Lung (tissue), 12 donors: ENCODE data around the gene KIAA1755. TPM values are rescaled to one million over a fixed set of nuclear protein-coding genes. Genes with fewer than 3 reads are reported as not detected.

Experiments
- ATAC-seq: fragments of 200-7000 bp; cut with Tn5 transposase; one replicate; pipeline ENCODE4 v1.9.1; 2020; ENCODE audit warnings: moderate number of reproducible peaks; ENCODE audit not compliant: insufficient read depth, low FRiP score
- DNase-seq, 3 donors: peaks; one replicate each; pipeline ENCODE4 v3.0.0-alpha.2; 2013 to 2017
- H3K27ac ChIP-seq, 2 donors: one replicate each; pipeline ENCODE4 v1.5.1; 2013; ENCODE audit warnings: mild to moderate bottlenecking in 2 of 2, moderate library complexity in 2 of 2, control low read depth in 1 of 2, inconsistent platforms in 1 of 2, low read depth in 1 of 2, low read length in 1 of 2
- H3K27me3 ChIP-seq, 3 donors: one replicate each; pipeline ENCODE4 v1.5.1; 2013; ENCODE audit warnings: low read length in 2 of 3; ENCODE audit not compliant: control insufficient read depth in 3 of 3, insufficient read depth in 3 of 3
- H3K36me3 ChIP-seq, 4 donors: one replicate each; pipeline ENCODE4 v1.5.1; 2013; ENCODE audit warnings: low read length in 4 of 4, mild to moderate bottlenecking in 1 of 4, moderate library complexity in 1 of 4; ENCODE audit not compliant: control insufficient read depth in 4 of 4, insufficient read depth in 4 of 4
- H3K4me1 ChIP-seq, 5 donors: one replicate each; pipeline ENCODE4 v1.5.1; 2013; ENCODE audit warnings: low read length in 5 of 5, mild to moderate bottlenecking in 2 of 5, moderate library complexity in 1 of 5; ENCODE audit not compliant: control insufficient read depth in 5 of 5, insufficient read depth in 5 of 5
- H3K4me3 ChIP-seq: one replicate; pipeline ENCODE4 v1.5.1; 2013; ENCODE audit warnings: mild to moderate bottlenecking, control low read depth, moderate library complexity
- H3K9ac ChIP-seq, 2 donors: one replicate each; pipeline ENCODE4 v1.5.1; 2013; ENCODE audit warnings: low read length in 2 of 2, control low read depth in 1 of 2; ENCODE audit not compliant: insufficient read depth in 1 of 2
- H3K9me3 ChIP-seq, 4 donors: one replicate each; pipeline ENCODE4 v1.5.1; 2013; ENCODE audit warnings: low read length in 3 of 4, mild to moderate bottlenecking in 1 of 4, moderate library complexity in 1 of 4; ENCODE audit not compliant: control insufficient read depth in 4 of 4, insufficient read depth in 3 of 4
- WGBS, 2 donors: extraction: QIAGEN DNeasy Blood & Tissue Kit; methylation state at CpG; one replicate each; pipeline ENCODE4 v1.1.7; 2013; 5-methylcytosine and 5-hydroxymethylcytosine counted together
- polyA plus RNA-seq, 2 donors: library from polyadenylated mRNA; stranded (reverse); fragments of 200-250 nt; gene quantifications; one replicate each; pipeline ENCODE4 v1.2.1, GENCODE V29; 2013
- total RNA-seq, 2 donors: library from RNA; depleted of rRNA in 1 of 2; stranded (reverse); fragments of >200 nt in 1 of 2; gene quantifications; one replicate each; pipeline ENCODE4 v1.2.1, GENCODE V29; 2014 to 2021
- TF ChIP-seq, protein P1 (sequence below): IDR thresholded peaks from 2 replicates; pipeline ENCODE4 v1.5.1; 2012; ENCODE audit warnings: mild to moderate bottlenecking; ENCODE audit errors: control extremely low read depth, extremely low read depth
- donor health status: control.
- donor health status: control.
- donor health status: Bipolar disorder and iron deficiency.
- donor health status: healthy.
- donor health status: DM: yes; HTN: yes; CAD: no.

Gene KIAA1755
- total and polyA plus RNA-seq, 4 donors, result 0.33 to 2.0 (median 1.3) TPM

DNA sequence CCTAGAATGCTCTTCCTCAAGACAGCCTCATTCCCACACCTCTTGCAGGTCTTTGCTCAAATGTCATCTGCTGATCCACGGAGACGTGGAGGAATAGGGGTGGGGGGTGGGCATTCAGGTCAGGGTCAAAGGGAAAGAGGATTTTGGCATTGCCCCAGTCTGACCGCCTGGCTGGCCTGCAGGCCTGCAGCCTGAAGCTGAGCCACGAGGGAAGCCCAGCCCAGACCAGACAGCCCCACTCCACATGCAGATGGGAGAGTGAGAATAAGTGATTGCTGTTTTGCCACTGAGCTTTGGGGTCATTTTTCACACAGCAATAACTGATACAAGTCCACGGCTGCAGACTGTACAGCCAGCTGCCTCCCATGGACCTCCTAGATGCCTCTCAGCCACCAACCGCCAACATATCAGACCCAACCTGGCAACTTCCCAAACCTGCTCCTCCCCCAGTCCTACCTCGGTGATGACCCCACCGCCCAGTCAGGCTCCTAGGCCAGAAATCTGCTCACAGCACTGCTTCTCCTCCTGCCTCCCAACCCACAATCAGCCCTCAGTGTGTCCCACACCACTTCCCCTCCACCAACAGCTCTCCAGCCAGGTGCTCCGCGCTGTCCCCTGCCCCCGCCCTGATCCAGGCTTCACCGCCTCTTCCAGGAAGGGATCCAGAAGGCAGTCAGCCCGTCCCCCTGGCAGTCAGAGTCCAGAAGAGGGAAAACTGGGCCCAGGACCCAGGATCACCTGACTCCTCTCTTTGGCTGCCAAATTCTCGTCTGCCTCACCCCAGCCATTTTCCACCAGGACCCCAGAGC lies 14.0 kb downstream of the KIAA1755 start:
- H3K9me3 ChIP-seq, result peaks cover 0 to 20% (median 7%) of the 10 kb centered on the region in 4 donors
- H3K4me1 ChIP-seq, result peaks cover 0 to 8% (median 0%) of the 10 kb centered on the region in 5 donors
- no peak for ATAC-seq
- no peak overlapping the region for H3K9ac ChIP-seq
- no peak overlapping the region for H3K27ac ChIP-seq
- no peak overlapping the region for H3K4me3 ChIP-seq
- no peak for DNase-seq
- WGBS, 2 donors, result 64 to 69% methylated on average over 13 to 14 of the region's 14 CpGs
- no peaks in the 10 kb centered on the region for H3K27me3 ChIP-seq
- TF ChIP-seq, protein P1, sequence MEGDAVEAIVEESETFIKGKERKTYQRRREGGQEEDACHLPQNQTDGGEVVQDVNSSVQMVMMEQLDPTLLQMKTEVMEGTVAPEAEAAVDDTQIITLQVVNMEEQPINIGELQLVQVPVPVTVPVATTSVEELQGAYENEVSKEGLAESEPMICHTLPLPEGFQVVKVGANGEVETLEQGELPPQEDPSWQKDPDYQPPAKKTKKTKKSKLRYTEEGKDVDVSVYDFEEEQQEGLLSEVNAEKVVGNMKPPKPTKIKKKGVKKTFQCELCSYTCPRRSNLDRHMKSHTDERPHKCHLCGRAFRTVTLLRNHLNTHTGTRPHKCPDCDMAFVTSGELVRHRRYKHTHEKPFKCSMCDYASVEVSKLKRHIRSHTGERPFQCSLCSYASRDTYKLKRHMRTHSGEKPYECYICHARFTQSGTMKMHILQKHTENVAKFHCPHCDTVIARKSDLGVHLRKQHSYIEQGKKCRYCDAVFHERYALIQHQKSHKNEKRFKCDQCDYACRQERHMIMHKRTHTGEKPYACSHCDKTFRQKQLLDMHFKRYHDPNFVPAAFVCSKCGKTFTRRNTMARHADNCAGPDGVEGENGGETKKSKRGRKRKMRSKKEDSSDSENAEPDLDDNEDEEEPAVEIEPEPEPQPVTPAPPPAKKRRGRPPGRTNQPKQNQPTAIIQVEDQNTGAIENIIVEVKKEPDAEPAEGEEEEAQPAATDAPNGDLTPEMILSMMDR, result no peak
- H3K36me3 ChIP-seq, result no peaks in the 10 kb centered on the region

DNA sequence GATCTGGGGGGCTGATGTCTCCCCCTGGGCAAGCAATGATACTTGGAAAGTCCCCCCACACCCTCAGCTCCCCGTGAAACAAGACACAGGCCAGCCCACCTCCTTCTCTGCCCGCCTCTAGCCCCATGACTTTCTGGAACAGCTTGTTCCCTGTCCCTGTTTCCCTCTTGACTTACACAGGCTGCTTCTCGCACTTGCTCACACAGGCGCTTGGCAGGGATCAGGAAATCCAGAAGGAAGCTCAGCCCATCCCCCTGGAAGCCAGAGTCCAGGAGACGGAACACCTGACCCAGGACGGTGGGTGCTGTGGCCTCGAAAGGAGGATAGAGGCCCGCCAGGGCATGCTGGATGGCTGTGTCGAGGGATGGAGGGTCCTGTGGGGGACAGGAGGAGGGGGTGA lies 14.8 kb downstream of the KIAA1755 start:
- Histone ChIP-seq H3K27ac (no peak overlapping the region), H3K36me3 (no peaks in the 10 kb centered on the region)
- 81 to 88% methylated on average over 9 of the region's 9 CpGs for WGBS, 2 donors

DNA sequence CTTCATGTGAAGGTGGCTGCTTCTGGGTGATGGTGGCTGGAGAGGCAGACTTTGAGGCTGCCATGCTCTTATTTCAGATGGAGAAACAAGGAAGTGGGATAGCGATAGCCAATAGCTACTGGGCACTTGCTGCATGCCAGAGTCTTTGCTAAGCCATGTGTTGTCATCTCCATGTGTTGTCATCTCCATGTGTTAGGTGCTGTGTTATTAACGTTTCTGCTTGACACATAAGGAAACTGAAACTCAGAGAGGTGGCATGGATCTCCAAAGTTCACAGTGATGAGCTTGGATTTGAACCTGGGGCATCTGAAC lies 16.9 kb downstream of the KIAA1755 start:
- Histone ChIP-seq H3K9ac (no peak overlapping the region), H3K4me1 (peaks cover 0 to 16% (median 0%) of the 10 kb centered on the region in 5 donors), H3K36me3 (no peaks in the 10 kb centered on the region), H3K9me3 (peaks cover 0 to 20% (median 10%) of the 10 kb centered on the region in 4 donors), H3K27ac (no peak overlapping the region), H3K27me3 (no peaks in the 10 kb centered on the region), H3K4me3 (no peak overlapping the region)
- TF ChIP-seq, protein P1, result no peak
- ATAC-seq, result no peak
- 34 to 66% methylated on average over 2 of the region's 2 CpGs for WGBS, 2 donors
- no peak for DNase-seq

More for the DNA sequence above, 14.8 kb downstream of the KIAA1755 start:
- Histone ChIP-seq H3K9ac (no peak overlapping the region), H3K9me3 (peaks cover 0 to 20% (median 10%) of the 10 kb centered on the region in 4 donors), H3K4me3 (no peak overlapping the region), H3K27me3 (no peaks in the 10 kb centered on the region), H3K4me1 (peaks cover 0 to 8% (median 0%) of the 10 kb centered on the region in 5 donors)
- no peak for ATAC-seq
- no peak for DNase-seq
- TF ChIP-seq, protein P1, result no peak
